NCI-H1694 treated with DMSO at 0.1 percent for 48 hours (cell line): Measurements from ENCODE around the gene IL4I1.

ENCODE experiments used
- DNase-seq: peaks from one replicate; lab custom pipeline; 2025; lab: John Stamatoyannopoulos, UW

IL4I1 gene

DNA sequence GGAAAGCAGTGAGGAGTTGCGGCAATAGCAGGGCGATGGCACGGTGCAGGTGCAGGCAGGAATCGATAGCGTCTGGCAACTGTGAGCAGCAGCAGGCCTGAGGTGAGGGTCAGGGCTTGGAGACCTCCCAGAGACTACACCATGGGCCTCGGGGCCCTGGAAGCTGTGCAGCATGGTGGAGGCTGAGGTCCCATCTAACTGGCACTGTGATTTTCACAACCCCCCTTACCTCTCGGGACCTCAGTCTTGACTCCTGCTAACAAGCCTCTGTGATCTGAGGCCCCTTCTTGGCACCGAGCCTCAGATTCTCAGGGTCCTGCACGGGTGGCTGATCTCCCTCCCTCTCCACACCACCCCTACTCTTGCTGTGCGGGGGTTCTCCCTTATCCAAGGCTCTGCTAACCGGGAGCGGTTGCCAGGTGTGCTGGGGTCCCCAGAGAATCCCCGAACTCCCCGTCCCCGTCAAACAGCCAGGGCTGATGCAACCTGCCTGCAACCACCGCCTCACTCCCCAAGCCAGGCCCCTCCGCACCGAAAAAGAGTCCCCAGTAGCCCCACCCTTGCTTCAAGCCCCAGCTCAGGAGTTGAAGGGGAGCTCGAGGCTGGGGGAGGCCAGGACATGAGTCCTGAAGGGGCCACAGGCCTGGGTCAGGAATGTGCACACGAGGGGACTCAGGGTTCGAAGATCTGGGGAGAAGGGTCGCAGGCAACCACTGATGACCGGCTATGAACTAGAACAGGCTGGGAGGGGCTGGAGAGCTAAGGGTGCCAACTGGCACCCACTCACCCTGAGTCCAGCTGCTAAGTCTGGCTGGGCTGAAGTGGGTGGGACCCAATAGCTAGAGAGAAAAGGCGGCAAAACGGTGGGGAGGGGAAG is 27.6 kb upstream of the IL4I1 start:
- no peak for DNase-seq

DNA sequence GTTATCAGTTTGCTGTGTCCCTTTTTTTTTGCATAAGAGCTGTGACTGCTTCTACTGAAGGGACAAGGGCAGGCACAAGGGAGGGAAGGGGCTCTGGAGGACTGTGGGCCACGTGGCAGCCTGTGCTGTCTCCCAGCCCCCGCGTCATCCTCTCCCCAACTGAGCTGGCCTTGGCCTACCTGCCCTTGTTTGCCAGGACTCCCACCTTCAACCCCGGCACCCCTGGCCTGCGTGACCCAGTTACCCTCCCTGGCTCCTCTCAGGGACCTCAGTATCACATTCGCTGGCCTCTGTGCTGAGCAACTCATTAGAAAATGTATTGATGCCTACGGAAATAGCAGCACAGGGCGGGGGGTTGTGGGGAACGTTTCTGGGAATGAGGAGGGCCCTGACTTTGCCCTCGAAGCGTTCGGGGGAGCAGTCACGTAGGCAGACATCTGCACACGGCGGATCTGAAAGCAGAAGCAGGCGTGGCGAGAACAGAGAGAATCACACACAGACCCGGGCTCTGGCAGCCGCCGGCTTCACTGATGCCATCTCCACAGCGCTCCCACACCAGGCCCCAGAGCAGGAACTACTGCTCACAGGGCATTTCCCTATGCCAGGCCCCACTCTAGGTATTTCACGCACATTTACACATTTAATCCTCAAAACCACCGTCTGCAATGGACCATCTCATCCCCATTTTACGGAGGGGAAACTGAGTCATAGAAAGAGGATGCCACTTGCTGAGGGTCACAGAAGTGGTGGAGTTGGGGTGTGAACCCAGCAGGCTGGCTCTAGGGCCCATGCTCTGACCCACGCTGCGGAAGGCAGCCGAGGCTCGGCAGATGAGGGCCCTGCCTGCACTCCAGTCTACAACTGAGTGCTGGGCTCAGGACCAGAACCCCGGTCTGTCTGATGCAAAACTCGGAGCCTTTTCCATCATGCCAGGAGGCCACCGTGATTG is 26.6 kb upstream of the IL4I1 start:
- no peak for DNase-seq

DNA sequence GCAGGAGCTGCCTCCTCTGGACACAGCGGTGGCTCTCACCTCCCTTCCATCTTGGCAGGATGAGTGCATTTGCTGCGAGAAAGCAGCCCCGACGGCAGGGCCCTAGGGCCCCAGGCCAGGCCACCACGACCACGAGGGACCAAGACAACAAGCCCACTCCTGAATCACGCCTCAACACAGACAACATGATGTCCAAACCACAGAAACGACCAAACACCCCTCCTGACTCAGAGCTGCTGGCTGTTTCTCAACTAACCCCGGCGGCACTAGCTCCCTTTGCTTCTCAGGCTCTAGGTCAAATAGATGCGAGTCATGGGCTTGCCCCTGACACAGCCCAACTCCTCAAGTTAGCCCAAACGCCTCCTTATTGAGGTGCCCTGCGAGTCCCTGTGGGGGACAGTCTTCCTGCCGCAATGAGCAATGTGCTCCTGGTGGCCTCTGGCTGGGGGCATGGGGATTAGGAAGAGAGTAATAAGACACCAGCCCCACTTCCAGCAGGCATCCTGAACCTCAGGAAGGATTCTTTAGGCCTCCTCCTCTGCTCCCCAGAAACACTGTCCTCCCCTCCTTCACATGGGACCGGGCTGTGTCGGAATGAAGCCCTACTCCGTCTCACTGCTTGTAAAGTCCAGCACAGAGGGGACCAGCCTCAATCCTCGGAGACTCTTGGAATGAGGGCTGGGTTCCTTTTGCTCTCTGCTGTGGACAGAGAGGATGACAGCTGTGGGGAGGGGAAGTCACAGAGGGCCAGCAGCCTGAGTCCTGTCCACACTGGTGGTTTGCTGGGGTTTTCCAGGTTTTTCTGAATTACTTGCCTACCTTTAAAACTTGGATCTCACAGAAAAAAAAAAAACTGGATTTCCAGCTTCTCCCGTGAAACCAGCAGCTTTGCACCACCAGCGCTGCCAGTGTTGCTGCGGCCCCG is 25.4 kb upstream of the IL4I1 start:
- no peak for DNase-seq

DNA sequence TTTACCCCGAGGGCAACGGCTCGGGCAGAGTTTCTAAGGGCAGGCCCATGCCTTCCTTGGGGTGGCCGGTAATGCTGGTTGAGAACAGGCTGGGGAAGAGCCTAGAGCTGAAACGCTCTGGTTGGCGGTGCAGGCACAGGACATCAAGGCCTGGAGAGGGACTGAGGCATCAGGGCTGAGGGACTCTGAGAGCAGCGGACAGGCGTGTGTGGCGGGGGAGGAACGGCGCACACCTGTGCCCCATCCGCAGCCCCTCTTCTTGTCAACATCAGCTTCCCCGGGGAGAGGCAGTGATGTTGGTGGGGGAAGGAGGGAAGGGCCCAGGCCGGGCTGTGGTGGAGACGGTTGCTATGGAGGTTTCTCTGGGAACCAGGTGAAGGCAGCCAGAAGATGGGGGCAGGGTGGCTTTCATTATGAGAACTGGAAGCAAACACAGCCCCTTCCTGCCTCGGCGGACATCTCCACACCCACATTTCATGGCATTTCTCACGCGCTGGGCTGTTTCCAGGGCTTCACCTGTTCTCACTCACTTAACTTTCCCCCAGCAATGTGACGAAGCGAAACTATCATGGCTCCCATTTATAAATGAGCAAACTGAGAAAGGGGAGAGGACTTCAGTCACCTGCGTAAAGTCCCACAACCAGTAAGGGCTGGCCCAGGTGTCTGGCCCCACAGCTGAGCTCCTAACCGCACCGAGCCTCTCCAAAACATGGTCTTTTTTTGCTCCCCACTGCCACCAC is 24.1 kb upstream of the IL4I1 start:
- DNase-seq, result no peak

DNA sequence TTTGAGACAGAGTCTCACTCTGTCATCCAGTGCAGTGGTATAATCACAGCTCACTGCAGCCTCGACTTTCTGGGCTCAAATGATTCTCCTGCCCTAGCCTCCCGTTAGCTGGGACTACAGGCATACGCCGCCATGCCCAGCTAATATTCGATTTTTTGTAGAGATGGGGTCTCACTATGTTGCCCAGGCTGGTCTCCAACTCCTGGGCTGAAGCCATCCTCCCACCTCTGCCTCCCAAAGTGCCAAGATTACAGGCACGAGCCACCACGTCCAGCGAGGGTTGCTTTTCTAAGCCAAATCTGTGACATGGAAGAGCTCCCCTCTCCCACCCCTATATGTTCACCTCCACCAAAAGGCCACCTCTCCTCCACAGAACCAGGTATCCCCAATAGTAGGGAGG is 21.4 kb upstream of the IL4I1 start:
- no peak for DNase-seq

DNA sequence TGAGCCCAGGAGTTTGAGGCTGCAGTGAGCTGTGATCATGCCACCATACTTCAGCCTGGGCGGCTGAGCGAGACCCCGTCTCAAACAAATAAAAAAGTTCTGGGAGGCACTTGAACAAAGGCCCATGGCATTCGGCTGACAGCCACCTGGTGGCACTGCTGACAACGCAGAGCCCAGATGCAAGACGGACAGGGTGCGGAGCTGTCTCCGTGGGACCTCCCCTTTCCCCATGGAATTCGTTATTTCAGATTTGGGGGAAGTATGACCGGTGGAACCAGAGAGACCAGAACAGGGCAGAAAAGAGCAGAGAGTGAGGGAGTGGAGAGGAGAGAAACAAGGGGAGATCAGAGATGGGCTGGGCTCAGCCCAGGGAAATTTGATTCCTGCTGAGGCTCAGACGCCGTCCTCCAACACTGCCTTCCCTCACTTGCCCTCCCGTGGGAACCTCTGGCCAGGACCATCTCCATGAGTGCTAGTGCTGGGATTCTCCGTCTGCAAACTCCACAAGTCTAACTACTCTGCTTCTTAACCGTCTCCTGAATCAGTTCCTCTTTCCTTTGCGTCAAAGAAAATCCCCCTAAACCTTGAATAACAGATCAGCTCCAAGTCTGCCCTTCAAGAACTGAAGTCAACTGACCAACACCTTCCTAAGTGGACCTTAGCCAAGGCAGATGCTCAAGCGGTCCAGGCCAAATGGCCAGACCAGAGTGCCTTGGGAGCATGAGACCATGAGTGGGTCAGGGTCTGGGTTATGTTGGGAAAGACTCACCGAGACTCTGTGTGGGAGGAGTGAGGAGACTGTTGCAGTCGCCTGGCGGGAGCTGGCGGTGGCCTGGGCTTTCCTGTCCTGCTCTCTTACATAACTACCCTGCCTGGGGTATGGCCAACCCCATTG is 20.4 kb upstream of the IL4I1 start:
- DNase-seq, result no peak

DNA sequence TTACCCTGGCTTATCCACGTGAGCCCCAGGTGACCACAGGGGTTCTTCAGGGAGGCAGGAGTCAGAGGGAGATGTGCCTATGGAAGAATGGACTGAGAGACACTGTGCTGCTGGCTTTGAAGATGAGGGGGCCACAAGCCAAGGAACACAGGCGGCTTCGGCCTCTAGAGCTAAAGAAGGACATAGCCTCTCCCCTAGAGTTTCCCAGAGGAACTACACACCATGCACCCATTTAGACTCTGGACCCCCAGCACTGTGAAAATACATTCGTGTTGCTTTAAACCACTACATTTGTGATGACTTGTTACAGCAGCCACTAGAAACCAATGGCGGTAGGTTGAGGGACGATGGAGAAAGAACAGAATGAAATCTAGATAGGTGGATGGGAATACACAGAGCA is 18.6 kb upstream of the IL4I1 start:
- no peak for DNase-seq

DNA sequence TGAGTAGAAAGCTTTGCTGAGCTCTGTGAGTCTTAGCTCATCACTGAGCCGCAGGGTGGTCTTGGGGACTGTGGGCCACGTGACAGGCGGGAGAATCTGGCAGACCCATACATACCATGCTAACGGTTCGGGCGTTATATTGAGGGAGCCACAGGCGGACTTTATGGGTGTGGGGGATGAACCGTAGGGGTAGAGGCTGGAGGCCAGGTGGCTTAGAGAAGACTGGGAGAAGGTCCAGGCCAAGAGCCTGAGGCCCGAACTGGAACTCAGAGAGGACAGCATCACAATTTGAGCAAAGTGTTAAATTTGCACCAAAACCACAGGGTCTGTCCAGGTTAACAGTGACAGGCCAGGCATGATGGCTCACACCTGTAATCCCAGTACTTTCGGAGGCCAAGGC is 17.0 kb upstream of the IL4I1 start:
- no peak for DNase-seq

DNA sequence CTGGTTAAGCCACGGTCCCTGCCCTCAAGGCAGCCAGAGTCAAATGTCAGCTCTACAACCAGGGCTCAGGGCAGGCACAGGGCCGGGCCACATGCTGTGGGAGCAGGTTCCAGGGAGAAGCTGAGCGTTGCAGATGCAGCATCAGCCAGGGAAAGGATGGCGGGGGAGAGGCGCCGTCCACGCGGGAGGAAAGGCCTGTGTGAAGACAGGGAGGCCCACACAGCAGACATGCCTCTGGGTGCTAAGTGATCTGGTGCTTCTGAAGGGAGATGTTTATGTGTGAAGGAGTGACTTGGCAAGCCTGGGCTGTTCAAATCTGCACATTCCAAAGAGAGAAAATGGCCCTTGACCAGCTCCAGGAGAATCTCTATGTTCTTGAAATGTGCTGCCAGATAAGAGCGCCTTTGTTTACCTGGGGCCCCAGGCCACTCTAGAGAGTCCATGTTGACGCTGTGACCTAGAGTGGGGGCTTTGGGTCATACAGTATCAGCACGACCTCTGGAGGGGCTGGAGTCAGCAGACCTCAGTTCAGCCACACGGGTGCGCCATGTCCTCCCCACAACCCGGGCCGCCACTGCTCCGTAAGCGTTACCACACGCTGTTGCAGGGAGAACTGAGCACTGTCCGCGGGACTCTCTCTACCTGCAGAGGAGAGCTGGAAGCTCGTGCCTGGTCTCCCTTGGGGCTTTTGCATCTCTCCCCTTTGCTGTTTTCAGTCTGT is 16.4 kb upstream of the IL4I1 start:
- no peak for DNase-seq

DNA sequence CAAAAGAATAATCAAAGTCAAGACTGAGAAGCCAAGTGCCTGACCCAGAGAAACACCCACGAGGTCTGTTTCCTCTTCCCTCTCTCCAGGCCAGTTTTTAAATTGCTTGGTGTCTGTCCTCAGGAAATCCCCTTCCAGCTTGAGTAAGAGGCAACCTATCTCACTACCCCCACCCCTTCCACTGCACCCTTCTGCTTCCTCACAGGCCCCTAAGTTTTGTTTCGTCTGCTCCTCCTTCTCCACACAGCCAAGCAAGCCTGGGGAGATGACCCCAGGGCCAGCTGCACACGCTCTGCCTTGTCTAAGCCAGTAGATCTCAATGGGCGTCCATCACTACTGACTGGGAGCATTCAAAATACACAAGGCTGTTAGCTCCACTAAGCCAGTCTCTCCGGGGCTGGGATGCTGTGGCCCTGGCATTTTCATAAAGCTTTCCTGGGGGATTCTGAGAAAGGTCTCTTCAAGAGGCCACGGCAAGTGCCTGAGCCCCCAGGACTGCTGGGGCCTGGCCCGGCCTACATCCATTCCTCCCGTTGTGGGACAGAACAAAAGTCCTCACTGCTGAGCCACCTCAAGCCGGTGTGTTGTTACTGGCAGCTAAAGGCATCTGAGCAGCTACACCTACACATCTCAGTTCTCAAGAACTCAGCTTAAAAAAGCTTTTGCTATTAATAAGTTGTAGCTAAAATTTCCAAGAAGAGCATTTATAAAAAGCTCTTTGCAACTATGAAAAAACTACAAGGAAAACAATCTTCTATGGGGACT is 14.9 kb upstream of the IL4I1 start:
- no peak for DNase-seq

DNA sequence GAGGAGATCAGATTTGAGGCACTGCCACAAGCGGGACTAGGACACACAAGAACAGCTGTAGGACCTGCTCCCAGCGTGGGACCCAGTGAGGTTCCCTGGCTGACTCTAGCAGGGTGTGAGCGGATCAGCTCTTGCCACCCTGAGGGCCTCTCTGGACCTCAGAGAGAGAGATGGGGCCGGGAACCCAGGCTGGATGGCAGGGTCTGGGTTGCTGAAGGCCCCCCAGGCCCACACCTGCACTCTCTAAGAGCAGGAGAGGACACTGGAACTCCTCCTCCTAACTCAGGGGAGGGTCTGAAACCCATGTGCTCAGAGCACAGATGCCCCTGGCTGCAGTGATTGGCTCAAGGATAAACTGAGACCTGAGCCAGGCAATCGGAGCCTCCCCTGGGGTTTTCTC is 13.5 kb upstream of the IL4I1 start:
- no peak for DNase-seq

DNA sequence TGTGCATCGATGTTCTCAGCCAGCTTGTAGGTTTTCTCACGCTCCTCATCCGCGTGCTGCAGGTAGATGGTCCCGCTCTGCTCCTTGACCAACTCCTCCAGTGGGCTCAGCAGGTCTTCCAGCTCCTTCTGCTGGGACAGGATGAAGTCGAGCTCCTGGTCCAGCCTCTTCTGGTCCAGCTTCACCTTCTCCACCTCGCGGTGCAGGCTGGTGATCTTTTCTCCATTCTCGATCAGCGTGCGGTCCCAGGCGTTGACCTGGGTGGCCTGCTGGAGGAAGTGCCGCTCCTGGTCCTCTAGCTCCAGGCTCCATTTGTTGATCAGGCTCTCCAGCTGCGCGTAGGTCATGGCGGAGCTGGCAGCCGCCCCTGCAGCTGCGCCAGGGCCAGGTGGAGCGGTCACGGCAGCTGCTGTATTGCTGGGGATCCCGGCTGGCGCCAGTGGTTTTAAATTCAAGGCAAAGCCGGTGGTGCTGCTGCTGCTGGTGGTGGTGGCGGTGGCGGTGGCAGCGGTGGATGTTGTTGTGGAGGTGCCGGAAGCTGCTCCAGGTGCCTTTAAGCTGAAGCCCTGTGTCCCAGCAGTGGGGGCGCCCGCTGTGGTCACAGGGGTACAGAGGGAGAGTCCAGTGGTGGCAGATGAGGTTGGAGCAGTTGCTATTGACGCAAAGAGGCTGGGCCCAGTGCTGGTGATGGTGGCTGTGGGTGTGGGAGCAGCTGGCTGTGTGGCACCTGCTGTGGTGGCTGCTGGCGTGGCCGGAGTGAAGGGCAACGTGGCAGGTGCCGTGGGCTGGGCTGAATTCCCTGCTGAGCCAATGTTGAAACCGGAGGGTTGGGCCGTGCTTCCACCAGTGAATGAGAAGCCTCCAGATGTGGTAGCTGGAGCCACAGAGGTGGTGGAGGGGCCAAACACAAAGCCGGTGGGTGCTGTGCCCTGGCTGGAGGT is 12.1 kb upstream of the IL4I1 start:
- DNase-seq, result no peak

DNA sequence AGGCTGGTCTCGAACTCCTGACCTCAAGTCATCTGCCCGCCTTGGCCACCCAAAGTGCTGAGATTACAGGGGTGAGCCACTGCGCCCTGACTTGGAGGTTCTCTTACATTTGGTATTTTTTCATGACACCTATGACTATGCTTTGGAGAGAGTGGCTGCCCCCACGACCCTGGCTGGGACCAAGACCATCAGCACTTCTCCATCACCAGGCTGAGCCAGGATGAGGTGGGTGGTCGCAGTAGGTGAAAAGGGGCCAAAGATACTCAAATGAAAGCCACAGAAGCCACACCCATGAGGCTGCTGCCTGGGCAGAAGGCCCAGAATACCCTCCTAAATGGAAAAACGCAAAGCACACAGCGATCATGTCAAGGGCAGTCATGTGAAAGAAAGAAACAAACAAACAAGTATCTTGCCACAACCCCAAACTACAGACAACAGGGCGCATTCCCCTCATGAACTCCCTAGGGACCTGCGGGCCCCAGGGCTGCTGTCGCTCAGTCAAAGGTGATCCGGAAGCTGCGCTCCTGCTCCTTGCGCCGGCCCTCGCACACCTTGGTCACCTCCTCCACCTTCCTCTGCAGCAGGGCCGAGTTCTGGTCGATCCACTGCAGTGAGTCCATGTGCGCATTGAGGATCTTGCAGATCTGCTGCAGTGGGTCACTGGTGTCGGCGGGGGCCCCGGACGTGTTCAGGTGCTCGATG is 11.2 kb upstream of the IL4I1 start:
- no peak for DNase-seq

DNA sequence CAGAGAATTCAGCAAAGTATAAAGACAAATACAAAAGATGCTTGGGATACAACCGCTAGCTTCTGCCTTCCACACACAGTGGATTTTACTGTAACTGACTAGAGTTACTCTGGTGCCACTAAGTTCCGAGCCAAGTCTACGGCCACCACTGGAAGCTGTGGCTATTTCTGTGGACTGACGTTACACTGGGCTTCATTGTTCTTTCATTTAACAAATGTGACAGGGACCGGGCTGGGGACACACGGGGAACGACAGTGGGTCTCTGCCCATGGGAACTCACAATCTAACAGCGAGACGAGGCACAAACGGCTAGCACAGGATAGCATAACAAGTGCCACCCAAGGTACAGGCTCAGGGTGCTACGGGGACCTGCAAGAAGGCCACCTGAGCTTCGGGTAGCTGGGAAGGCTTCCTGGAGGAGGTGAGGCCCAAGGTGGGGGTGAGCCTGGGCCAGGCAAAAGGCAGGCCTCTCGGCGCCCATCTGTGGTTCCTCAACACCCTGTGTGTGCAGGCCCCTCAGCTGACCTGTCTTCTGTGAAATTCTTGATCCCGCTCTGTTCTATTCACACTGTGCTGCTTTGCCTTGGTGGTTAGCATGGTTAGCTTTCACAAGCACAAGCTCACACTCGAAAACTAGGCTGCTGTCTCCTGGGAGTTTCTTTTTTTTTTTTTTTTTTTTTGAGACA is 10.3 kb upstream of the IL4I1 start:
- DNase-seq, result no peak

DNA sequence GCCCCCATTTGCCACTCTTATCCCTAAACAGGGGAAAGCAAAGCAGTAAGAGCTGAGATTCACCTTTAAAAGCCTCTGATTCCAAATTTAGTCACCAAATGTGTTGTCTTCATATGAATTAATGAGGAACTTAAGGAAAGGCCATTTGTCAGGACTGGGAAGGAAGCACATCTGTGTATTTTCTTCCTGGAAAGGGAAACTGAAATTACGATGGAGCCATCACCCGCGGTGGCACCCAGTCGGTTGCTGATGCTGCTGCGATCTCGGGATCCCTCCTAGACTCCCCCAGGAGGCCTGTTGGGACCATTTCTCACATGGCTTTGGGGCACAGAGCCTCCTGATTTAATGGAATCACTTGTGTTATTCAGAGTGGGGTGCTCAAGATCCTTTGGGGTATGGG is 7.4 kb upstream of the IL4I1 start:
- no peak for DNase-seq

DNA sequence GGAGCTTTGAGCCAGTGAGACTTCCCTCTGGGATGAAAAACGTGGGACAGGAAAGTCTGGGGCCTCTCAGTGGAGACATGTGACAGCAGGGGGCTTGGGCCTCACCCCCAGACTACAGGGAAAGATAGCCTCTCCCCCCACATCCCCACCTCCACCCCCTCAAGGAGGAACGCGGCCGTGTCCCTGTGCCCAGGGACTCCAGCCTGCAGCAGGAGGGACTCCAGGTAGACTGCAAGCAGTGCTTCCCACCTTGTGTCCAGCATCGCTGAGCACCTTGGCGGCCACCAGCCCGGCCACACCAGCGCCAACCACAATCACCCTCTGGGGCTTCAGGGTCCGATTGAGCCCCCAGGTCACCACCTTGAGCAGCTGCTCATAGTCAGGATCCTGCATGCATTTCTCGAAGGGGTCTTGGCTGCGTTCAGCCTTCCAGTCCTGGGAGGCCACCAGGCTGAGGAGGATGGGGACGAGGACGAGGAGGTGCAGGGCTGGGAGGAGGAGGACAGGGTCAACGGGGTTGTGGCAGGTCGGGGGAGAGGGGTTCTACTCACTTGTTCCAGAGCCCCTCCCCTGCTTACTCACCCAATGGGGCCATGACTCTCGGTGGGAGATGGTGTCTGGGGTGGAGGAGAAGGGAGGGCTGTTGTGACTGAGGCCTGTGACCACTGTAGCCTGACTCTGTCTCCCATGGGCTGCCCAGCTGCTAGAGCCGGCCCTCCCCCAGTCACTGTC is 955 bp downstream of the IL4I1 start:
- DNase-seq, result no peak
